Choroid plexus epithelial cell (primary cell): Measurements from ENCODE around the gene SERGEF.
A peak's percentile ranks its signal among the peaks of the same experiment; 100 is the strongest.

Experiments
- DNase-seq: peaks from one replicate; pipeline ENCODE4 v3.0.0-alpha.2; 2010; ENCODE audit warnings: low read depth
- H3K4me3 ChIP-seq: 2 replicates; pipeline ENCODE4 v1.5.1; 2011; ENCODE audit warnings: low read depth, mild to moderate bottlenecking, control low read depth, low read length, moderate library complexity
- TF ChIP-seq, protein P1 (sequence below): conservative IDR thresholded peaks from 2 replicates; pipeline ENCODE4 v1.5.1; 2011; ENCODE audit warnings: low read depth, mild to moderate bottlenecking, control low read depth, inconsistent platforms, low read length, moderate library complexity

Gene SERGEF

DNA sequence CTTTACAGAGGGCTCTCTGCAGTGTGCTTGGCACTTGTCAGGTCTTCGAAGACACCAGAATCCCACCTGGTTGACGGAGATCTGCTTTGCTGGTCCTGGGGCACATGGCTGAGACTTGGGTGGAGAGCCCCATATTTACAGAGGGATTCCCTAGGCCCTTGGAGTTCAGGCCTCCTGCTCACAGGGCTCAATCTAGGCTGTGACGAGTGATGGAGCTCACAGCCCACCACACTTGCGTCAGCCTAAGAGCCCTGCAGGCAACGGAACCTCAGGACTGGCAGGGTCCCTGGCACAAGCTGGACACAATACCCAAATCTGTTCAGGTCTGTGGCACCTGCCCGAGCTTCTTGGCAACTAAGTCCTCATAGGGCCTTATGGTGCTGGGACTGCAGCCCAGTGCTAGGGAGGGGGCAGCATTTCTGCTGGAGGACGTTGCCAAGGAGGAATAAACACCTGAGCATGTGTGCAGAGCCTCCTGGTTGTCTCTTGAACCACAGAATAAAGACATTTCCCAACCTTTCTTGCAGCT is 219.1 kb downstream of the SERGEF start:
- DNase-seq, result no peak
- no peak overlapping the region for H3K4me3 ChIP-seq
- TF ChIP-seq, protein P1, sequence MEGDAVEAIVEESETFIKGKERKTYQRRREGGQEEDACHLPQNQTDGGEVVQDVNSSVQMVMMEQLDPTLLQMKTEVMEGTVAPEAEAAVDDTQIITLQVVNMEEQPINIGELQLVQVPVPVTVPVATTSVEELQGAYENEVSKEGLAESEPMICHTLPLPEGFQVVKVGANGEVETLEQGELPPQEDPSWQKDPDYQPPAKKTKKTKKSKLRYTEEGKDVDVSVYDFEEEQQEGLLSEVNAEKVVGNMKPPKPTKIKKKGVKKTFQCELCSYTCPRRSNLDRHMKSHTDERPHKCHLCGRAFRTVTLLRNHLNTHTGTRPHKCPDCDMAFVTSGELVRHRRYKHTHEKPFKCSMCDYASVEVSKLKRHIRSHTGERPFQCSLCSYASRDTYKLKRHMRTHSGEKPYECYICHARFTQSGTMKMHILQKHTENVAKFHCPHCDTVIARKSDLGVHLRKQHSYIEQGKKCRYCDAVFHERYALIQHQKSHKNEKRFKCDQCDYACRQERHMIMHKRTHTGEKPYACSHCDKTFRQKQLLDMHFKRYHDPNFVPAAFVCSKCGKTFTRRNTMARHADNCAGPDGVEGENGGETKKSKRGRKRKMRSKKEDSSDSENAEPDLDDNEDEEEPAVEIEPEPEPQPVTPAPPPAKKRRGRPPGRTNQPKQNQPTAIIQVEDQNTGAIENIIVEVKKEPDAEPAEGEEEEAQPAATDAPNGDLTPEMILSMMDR, result no peak

DNA sequence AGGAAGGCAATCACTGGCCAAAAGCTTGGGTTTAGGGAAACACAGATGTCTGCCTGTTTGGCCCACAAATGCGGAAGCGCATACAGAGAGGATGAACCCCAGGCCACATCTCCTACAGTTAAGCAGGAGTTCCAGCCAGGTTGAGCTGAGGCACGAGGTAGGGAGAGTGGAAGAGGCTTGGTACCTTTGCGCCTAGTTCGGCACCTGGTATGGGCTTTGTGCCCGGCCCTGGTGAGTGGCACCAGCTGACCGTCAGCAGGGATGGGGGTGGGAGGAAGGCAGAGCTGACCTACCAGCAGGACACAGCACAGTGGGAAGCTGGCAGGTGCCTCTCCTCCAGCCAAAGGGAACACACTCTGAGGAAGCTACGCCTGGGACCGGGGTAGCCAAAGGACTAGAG is 220.7 kb downstream of the SERGEF start:
- DNase-seq, result no peak
- TF ChIP-seq, protein P1, result no peak
- H3K4me3 ChIP-seq, result no peak overlapping the region

DNA sequence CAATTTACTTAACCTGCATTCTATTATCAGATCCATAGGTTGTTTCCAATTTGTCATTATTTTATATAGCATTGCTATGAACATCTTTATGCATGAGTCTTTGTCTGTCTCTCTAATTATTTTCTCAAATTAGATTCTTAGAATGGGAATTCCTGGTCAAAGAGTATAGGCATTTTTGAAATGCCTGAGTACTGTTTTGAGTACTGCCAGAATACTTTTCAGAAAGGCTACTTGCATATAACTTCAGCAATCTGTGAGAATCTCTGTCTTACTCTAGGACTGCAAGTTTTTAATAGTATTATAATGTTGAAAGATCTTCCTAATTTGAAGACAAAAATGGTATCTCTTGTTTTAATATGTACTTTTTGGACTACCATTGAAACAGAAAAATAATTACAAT is 221.7 kb downstream of the SERGEF start:
- TF ChIP-seq, protein P1, result no peak
- no peak overlapping the region for H3K4me3 ChIP-seq
- peak; percentile 52 for DNase-seq

DNA sequence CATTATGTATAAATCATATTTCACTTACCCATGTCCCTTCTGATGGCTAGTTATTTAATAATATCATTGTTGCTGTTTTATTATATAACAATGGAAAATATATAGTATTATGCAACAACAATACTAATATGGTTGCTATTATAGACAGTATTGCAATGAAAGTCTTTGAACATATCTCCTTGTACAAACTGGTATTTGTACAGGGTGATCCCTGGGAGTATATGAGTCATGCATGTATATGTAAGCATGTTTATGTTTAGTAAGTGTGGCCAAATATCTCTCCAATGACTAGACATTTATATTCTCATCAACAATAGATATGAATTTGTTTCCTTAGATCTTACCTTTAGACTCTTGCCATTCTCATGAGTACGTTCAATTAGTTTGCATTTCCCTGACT is 222.4 kb downstream of the SERGEF start:
- TF ChIP-seq, protein P1, result no peak
- H3K4me3 ChIP-seq, result no peak overlapping the region
- DNase-seq, result peak; percentile 84

DNA sequence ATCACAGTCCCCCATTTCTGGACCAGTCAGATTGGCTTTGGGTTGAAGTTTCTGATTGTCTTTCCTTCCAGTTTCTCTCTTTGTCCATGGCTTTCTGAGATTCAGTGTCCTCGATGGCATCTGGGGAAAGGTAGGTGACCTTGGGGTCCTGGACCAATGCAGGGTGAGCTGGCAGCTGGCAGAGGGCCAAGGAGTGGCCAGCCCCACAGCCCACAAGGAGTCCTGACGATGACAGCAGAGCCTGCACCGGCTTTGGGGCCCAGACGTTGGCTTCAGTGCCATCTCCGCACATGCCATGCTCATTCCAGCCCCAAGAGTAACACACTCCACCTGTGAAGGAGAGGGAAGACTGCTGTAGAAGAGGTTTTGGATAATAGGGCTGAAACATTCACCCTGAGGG is 224.8 kb downstream of the SERGEF start:
- TF ChIP-seq, protein P1, result no peak
- no peak for DNase-seq
- no peak overlapping the region for H3K4me3 ChIP-seq

DNA sequence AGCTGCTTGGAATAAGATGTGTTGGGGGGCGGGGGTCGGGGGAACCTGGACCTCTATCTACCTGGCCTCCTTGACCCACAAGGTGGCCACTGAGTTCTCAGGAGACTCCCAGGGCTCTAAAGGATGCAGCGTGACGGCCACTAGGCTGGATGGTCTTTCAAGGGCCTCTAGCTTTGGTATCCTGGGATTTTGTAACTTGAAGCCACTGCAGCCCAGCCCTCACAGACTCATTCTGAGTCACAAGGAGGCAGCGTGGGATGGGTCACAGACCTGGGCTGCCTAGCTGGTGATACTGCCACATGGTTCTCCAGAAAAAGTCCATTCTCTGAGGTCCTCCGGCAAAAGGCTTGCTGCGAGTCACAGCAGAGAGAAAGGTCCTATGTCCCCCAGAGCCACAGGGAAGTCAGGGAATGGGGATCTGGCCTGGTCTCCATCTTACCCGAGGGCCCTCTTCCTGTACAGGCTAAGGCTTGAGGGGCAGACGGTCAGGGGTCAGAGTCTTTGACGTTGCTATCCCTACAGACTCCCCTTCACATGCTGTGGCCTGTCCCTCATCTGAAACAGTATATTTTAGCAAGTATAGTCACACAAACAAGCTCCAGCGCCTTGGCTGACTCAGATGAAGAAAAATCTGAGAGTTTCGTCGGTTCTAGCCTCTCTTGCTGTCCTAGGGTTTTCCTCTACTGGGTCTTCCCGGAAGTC is 225.9 kb downstream of the SERGEF start:
- DNase-seq, result peak; percentile 86
- TF ChIP-seq, protein P1, result no peak
- no peak overlapping the region for H3K4me3 ChIP-seq

DNA sequence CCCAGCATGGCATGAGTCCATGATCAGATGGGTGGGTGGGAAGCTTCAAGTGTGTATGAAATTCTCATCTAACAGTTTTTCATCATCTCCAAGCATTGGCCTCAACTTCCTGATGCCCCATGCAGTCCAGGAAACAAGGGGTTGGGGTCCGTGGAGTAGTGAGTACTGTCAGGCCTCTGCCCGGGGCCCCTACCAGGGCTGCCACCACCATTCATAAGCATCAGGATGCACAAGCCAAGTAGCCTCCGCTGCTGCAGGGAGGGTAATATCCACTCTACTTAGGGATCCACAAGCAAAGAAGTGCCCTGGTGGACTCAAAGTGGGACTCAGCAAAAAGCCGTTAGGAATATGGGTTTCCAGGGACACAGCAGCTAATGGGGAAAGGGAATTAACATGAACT is 229.0 kb downstream of the SERGEF start:
- H3K4me3 ChIP-seq, result no peak overlapping the region
- TF ChIP-seq, protein P1, result no peak
- DNase-seq, result no peak
